Middle frontal gyrus (tissue), 1 donor: Measurements from ENCODE around the gene URI1.
"Not testable (repeated sequence)": the region's sequence is repeated elsewhere in the genome, so short reads cannot be mapped to it uniquely, and the experiment has no call there.

ENCODE experiments used
- DNase-seq: peaks from one replicate; pipeline ENCODE4 v3.0.0-alpha.2; 2015; ENCODE audit warnings: low spot score; ENCODE audit errors: extremely low spot score

The URI1 gene

GRCh38 chr19:29941828-29942403 lies at the start of gene URI1:
TSS of gene URI1 (plus strand) at chr19:29942239. CDS start at chr19:29942548, 309 bp downstream.
- peak; percentile 77 for DNase-seq

DNA sequence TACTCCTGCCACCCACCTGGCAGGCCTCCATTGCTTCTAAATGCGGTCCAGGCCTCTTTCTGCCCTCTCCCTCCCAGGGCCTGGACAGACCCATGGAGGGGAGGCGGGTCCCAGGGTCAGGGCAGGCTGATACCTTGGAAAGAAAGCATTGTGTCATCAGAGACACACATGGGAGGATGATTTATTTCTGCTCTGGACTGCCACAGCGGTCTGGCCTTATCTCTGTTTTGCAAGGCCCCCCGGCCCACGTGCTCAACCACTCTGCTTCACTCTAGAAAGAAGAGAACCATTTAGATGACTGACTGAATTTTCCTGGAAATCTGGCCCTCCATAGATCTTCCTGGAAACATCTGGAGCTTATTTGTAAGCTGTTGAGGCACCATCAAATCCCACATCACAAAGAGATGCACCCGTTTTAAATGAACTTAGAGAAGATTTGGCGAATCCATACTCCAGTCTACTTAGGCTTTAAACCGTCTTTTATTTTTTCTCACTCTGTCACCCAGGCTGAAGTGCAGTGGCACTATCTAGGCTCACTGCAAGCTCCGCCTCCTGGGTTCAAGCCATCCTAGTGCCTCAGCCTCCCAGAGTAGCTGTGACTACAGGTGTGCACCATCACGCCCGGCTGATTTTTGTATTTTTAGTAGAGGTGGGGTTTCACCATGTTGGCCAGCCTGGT lies 48.3 kb upstream of the URI1 start:
- no peak for DNase-seq

DNA sequence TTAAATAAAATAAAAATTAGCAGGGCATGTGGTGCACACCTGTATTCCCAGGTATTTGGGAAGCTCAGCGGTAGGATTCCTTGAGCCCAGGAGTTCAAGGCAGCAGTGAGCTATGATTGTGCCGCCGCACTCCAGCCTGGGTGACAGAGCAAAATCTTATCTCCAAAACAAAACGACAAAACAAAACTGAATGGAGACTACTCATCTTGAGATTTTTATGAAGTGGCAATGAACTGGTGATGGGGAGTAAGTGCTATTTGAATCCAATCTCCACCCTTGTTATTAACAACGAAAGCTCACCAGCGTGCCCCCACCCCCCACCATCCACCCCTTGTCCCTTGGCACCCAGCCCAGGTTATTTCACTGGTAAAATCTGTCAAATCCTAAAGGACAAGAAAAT lies 45.2 kb upstream of the URI1 start:
- DNase-seq: no peak

DNA sequence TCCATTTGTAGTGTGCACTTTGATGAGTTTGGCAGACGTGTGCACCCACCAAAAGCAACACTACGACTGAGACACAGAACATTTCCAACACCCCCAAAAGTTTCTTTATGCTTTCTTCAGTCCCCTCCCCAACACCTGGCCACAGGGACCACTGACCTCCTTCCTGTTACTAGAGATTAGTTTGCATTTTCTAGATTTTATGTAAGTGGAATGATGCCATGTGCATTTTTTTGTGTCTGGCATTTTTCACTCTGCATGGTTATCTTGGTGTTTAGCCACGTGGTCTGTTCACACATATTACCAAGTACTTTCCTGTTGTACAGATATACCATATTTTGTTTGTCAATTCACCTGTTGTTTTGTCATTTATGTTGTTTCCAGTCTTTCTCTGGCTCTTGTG lies 44.6 kb upstream of the URI1 start:
- DNase-seq: no peak

DNA sequence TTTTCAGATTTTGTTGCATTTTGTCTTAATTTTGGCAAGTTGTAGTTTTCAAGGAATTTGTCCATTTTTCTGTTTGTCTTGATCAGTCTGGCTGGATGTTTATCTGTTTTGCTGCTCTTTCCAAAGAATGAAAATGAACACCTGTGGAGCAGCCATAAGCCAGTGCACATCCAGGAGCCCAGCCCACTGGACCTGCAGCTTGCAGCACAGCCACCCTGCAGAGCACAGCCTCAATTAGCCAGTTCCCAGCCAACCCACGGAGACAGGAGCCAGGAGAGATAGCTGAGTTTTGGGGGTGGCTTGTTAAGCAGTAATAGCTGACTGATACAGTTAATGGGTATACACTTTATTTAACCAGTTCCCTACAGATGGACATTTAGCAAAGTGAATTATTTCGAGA lies 38.0 kb upstream of the URI1 start:
- no peak for DNase-seq

DNA sequence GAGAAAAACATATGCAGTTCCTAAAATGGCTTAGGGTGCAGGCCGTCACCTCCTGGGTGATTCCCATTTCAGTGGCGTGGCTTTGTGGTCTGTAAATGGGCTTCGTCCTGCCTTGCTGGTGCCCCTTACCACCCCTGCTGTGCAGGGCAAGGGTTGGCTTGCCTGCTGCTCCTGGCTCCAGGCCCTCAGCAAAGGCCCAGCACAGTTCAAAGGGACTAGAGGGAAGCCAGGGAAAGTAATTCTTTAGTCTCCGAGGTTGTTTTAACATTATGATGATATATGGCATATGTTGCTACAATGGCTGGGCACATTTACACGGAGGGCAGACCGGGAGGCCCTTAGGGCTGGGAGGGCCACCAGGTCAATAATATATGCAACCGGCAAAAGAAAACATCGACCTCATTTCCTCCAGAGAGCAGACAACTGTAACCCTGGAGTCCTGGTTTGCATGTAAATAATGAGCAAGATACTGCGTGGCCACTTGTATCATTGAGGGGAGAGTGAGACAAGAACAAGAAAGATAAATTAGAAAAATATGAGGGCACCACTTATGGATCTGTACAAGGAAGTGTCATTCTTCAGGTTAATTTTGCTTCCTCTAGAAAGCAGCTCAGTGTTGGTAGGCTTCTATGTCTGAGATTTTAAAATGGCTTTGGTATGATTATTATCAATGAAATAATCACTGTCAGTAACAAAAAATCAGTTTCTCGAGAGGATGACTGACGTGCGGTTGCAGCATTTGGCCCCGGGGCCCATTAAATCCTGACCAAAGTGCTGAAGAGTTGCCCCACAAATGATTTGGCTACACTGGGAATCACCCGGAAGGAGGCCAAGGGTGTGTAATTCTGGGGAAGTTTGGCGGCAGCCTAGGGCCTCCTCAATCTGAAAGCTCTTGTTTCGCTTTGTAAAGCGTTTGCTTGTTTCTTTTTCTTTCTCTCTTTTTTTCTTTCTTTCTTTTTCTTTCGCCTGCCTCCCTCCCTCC lies 32.8 kb upstream of the URI1 start:
- no peak for DNase-seq

GRCh38 chr19:29914933-29915332 lies 27.1 kb upstream of the URI1 start:
- DNase-seq: no peak

DNA sequence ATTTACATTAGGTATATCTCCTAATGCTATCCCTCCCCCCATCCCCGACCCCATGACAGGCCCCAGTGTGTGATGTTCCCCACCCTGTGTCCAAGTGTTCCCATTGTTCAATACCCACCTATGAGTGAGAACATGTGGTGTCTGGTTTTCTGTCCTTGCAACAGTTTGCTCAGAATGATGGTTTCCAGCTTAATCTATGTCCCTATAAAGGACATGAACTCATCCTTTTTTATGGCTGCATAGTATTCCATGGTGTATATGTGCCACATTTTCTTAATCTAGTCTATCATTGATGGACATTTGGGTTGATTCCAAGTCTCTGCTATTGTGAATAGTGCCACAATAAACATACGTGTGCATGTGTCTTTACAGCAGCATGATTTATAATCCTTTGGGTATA lies 26.2 kb upstream of the URI1 start:
- DNase-seq: not testable (repeated sequence)

- DNase-seq: no peak
These were observed 24.1 kb upstream of the URI1 start for GRCh38 chr19:29917911-29918310.

- no peak for DNase-seq
These were observed 23.1 kb upstream of the URI1 start for GRCh38 chr19:29918891-29919290.

GRCh38 chr19:29922972-29923371 lies 19.1 kb upstream of the URI1 start:
- no peak for DNase-seq

- no peak for DNase-seq
These were observed 18.4 kb upstream of the URI1 start for GRCh38 chr19:29923653-29924052.

GRCh38 chr19:29926031-29926430 lies 16.0 kb upstream of the URI1 start:
- no peak for DNase-seq

GRCh38 chr19:29926801-29927200 lies 15.2 kb upstream of the URI1 start:
- DNase-seq: no peak

DNA sequence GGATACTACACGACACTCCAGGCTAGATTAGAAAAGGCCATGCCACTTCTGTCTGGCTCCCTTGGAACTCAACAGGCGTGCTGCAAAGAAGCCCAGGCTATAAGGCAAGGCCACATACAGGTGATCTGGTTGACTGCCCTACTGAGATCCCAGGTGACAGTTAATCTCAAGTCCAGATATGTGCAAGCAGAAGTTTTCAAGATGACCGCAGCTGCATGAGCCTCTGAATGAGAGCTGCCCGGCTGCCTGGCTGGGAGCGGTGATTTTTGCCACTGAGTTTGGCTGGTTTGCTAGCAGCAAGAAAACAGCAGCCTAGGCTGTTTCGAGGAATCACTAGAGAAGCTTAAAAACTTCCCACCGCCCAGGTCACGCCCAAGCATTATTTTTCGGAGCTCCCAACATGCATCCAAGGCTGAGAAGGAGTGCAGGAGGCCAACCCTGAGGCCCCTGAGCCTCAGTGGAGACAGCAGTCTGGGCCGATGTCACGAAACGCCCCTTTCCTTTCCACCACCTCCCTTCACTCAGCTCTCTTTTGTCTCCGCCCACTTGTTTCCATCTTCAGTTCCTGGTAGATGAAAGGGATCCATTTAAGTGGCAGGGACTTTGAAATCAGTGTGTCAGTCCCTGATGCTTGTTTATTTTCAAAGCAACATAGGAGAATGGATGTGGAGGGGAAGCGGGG lies 14.0 kb upstream of the URI1 start:
- no peak for DNase-seq

GRCh38 chr19:29928831-29929230 lies 13.2 kb upstream of the URI1 start:
- no peak for DNase-seq

GRCh38 chr19:29934257-29934656 lies 7.8 kb upstream of the URI1 start:
- DNase-seq: no peak

DNA sequence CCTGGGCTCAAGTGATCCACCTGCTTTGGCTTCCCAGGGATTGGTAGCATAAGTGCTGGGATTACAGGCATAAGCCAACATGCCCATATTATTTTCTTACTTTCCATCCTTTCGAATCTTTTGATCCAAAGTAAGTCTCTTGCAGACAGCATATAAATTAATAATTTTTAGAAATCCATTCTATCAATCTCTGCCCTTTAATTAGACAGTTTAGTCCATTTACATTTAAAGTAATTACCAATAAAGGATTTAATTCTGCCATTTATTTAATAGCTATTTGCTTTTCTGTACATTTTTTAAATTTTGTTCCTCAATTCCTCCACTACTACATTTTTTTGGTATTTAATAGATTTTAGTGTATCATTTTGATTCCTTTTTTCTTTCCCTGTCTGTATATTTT lies 7.3 kb upstream of the URI1 start:
- DNase-seq: no peak

DNA sequence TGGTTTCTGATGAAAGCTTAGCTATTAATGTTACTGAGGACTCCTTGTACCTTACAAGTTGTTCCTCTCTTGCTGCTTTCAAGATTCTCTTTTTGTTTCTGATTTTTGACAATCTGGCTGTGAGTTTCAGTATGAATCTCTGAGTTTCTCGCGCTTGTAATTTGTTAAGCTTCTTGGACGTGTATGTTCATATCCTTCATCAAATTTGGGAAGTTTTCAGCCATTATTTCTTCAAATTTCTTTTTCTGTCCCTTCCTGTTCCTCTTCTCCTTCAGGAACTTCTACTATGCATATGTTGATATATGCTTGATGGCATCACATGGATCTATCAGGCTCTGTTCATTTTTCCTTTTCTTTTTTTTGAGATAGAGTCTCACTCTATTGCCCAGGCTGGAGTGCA lies 5.6 kb upstream of the URI1 start:
- no peak for DNase-seq

DNA sequence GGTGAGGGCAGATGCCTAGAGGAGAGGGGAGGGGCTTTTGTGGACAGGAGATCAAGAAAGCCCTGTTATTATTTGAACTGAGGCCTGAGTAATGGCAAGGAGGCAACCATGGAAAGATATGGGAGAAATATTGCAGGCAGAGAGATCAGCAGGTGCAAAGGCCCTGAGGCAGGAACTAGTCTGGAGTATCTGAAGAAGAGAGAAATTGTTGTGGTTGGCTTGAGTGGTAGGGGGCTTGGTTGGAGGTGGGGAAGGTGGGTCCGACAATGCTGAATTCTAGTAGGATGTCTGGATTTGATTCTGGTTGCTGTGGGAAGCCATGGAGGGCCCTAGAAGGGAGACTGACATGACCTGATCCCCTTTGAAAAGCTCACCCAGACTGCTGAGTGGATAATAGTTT lies 2.4 kb upstream of the URI1 start:
- DNase-seq: no peak

GRCh38 chr19:29940971-29941585 lies 961 bp upstream of the URI1 start:
- DNase-seq: no peak
